HL-60/S4 (cell line): ENCODE measurements around the gene ULK1.
"Not testable (repeated sequence)": the region's sequence is repeated elsewhere in the genome, so short reads cannot be mapped to it uniquely, and the experiment has no call there.

Experiments used
- in situ Hi-C: fragments of 300-500 bp; cut with MboI; formaldehyde crosslinking; loops from 2 replicates; pipeline ENCODE4 v1.14.3; 2022; ENCODE audit warnings: low sequenced_read_pairs

Gene ULK1

DNA sequence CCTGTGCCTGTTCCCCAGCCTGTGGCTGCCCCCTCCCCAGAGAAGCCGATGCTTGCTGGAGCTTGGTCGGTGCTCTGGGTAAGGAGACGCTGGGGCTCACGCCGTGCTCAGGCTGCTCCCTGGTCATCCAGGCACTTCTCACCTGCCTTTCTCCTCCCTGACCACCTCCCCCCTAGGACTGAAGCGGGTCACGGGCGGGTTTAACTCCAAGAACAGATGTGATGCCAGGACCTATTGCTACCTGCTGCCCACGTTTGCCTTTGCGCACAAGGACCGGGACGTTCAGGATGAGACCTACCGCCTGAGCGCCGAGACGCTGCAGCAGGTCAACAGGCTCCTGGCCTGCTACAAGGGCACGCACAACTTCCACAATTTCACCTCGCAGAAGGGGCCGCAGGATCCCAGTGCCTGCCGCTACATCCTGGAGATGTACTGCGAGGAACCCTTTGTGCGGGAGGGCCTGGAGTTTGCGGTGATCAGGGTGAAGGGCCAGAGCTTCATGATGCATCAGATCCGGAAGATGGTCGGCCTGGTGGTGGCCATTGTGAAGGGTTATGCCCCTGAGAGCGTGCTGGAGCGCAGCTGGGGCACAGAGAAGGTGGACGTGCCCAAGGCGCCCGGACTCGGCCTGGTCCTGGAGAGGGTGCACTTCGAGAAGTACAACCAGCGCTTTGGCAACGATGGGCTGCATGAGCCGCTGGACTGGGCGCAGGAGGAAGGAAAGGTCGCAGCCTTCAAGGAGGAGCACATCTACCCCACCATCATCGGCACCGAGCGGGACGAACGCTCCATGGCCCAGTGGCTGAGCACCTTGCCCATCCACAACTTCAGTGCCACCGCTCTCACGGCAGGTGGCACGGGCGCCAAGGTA lies 46.9 kb downstream of the ULK1 start:
- in situ Hi-C loops, result loop anchor here (10.0 kb wide), 1 partner anchor 97 kb away; no protein-coding TSS in a partner anchor

GRCh38 chr12:131941987-131942341 lies 47.5 kb downstream of the ULK1 start:
- in situ Hi-C loops, result loop anchor here (10.0 kb wide), 1 partner anchor 97 kb away; no protein-coding TSS in a partner anchor

- in situ Hi-C loops, result loop anchor here (10.0 kb wide), 1 partner anchor 98 kb away; no protein-coding TSS in a partner anchor
These were observed 48.2 kb downstream of the ULK1 start for GRCh38 chr12:131942671-131943070.

DNA sequence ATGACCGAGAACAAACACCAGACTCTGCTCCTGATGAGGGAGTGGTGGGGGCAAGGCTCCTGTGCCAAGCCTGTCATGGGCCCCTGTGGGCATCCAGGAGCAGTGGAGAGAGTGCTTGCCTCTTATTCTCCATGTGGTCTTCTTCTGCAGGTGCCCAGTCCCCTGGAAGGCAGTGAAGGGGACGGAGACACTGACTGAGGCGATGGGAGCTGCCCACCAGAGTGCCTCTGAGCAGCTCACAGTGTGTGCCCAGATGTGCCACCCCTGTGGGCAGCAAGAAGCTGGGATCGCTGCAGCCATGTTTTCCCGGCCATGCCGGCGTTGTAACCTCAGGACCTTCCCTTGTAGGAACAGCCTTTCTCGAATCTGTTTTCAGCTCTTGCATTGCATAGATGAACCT lies 49.0 kb downstream of the ULK1 start:
- in situ Hi-C loops, result loop anchor here (10.0 kb wide), 1 partner anchor 99 kb away; no protein-coding TSS in a partner anchor

DNA sequence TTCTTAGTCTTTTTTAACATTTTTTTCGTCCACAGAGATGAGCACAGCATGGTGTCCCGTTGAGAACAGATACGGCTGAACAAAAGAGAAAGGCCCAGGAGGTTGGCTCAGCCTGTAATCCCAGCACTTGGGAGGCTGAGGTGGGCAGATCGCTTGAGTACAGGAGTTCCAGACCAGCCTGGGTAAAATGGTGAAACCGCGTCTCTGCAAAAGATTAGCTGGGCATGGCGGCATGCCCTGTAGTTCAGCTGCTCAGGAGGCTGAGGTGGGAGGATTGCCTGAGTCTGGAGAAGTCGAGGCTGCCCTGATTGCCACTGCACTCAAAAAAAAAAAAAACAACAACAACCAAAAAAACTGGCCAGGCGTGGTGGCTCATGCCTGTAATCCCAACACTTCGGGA lies 49.5 kb downstream of the ULK1 start:
- in situ Hi-C loops, result loop anchor here (10.0 kb wide), 1 partner anchor 99 kb away; no protein-coding TSS in a partner anchor

GRCh38 chr12:131944601-131945251 lies 50.3 kb downstream of the ULK1 start:
- in situ Hi-C loops, result loop anchor here (10.0 kb wide), 1 partner anchor 100 kb away; no protein-coding TSS in a partner anchor

- in situ Hi-C loops, result loop anchor here (10.0 kb wide), 1 partner anchor 102 kb away; no protein-coding TSS in a partner anchor
These were observed 52.3 kb downstream of the ULK1 start for GRCh38 chr12:131946757-131947156.

GRCh38 chr12:131947482-131948027 lies 53.1 kb downstream of the ULK1 start:
- in situ Hi-C loops, result loop anchor here (10.0 kb wide), 1 partner anchor 103 kb away; no protein-coding TSS in a partner anchor

DNA sequence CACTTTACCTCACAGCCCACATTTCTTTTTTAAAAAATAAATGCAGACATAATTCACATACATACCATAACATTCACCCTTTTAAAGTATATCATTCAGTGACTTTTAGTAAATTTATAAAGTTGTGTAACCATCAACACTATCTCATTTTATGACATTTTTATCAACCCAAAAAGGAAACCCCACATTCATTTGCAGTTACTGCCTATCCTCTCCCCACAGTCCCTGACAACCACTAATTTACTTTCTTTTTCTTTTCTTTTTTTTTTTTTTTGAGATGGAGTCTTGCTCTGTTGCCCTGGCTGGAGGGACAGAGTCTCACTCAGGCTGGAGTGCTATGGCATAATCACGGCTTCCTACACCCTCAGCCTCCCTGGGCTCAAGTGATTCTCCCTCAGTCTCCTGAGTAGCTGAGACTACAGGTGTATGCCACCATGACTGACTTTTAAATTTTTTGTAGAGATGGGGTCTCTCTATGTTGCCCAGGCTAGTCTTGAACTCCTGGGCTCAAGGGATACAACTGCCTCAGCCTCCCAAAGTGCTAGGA lies 53.8 kb downstream of the ULK1 start:
- in situ Hi-C loops, result loop anchor here (10.0 kb wide), 1 partner anchor 103 kb away; no protein-coding TSS in a partner anchor

- in situ Hi-C loops, result loop anchor here (10.0 kb wide), 1 partner anchor 104 kb away; no protein-coding TSS in a partner anchor
These were observed 54.5 kb downstream of the ULK1 start for GRCh38 chr12:131948713-131949430.

DNA sequence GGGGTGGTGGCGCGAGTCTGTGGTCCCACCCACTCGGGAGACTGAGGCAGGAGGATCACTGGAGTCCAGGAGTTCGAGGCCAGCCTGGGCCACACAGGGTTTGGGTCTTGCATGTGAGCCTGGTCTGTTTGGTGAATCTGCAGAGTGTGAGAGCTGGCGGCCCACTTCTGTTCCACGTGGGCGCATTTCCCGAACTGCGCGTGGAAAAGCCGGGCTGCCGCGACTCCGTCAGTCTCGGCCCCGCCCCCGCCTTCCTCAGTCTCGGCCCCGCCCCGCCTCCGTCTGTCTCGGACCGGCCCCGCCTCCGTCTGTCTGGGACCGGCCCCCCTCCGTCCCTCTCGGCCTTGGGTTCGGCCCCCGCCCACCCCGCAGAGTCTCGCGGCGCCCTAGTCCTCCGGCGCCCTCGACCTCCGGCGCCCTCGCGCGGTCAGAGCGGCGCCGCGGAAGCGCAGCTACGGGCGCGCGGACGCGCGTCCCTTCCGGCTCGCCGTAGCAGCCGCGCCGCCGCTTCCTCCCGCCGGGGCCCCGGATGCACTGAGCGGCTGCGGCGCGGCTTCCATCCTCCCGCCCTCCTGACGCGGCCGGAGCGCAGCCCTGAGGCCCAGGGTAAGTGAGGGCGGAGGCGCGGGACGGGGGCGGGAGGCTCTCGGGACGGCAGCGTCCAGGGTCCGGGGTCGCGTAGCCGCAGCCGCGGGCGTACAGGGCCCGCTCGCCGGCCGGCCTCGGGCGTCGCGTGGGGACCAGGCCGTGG lies 55.2 kb downstream of the ULK1 start, which contains the start of gene EP400:
TSS of gene EP400 (plus strand) at position 512 of the 751 bp plus-strand sequence. CDS start 10,678 bp downstream, outside the sequence.
- in situ Hi-C loops, result loop anchor here (10.0 kb wide), 1 partner anchor 105 kb away; no protein-coding TSS in a partner anchor

DNA sequence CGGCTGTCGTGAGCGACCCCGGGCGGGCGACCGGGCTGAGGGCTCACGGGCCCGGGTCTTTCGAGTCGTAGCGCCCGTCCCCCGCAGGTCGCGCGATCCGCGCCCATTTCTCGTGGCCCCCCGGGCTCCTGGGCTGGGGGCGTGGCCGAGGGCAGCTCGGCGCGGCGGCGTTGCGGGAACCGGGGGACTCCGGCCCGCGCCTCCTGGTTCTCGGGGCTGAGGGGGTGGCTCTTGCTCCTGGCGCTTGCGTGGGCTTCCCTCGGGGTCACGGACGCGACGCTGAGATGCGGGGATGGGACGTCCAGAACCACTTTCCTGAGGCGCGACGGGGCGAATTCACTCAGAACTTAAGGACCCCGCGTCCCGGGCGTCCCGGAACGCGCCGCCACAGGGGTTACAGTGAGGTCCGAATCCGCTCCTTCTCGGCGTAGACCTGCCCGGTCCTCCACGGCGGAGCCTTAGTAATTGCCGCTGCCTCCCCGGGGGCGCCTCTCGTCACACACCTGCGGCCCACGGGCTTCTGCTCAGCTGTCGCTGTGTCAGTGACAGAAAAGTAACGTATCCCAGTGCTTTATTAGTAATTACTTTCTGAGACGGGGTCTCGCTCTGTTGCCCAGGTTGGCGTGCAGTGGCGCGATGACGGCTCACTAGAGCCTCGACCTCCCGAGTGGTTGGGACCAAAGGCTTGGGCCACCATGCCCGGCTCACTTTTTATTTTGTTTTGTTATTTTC lies 55.9 kb downstream of the ULK1 start:
- in situ Hi-C loops, result no loop called here

DNA sequence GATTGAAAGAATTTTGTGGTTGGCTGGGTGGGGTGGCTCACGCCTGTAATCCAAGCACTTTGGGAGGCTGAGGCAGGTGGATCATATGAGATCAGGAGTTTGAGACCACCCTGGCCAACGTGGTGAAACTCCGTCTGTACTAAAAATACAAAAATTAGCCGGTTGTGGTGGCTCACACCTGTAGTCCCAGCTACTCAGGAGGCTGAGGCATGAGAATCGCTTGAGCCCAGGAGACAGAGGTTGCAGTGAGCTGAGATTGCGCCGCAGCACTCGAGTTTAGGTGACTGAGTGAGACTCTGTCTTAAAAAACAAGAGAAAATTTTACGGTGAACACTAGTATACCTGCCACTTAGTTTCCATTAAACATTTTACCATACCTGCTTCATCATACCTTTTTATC lies 59.4 kb downstream of the ULK1 start:
- in situ Hi-C loops, result not testable (repeated sequence)

DNA sequence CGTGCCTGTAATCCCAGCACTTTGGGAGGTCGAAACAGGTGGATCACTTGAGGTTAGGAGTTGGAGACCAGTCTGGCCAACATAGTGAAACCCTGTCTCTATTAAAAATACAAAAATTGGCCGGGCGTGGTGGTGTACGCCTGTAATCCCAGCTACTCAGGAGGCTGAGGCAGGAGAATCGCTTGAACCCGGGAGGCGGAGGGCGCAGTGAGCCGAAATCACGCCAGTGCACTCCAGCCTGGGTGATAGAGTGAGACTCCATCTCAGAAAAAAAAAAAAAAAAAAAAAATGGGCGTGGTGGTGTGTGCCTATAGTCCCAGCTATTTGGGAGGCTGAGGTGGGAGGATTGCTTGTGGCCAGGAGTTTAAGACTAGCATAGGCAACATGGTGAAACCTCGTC lies 60.0 kb downstream of the ULK1 start:
- in situ Hi-C loops, result not testable (repeated sequence)

GRCh38 chr12:131959116-131959515 lies 64.7 kb downstream of the ULK1 start:
- in situ Hi-C loops, result no loop called here

DNA sequence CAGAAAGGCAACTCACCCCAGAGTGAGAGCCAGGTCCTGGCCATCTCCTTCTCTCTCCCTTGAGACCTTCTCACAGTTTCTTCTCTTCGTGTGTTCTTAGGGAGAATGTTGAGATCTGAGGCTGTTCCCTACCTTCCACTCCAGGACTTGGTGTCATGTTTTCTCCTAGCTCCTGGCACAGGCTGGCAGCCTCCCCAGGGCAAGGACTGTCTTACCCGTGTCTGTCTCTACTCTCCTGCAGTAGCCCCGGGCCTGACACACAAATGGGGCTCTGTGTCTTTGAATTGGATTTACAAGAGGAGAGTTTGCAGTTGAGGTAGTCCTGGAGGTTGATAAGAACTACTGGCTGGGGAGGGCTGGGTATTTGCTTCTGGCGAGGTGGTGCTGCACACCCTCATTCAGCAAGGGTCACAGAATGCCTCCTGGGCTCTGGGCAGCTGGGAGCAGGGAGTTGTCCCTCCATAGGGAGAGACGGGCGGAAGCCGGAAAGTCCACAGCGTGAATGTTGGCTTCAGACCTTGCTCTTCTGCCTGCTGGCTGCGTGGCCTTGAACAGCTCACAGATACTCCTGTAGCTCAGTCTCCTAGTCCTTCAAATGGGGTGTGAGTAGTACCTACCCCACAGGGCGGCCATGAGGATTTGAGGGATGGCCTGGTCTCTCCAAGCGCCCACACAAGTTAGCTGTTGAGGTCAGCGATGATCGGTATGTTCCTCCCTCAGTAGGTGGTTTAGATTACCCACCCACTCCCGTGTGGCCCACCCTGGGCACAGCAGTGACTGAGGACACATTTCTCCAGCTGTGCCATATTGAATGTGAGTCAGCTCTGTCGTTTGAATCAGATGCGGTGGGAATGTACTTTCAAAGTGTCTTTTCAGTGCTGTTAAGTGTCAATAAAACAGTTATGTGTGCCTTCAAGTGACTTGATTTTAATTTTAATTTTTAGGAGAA lies 65.5 kb downstream of the ULK1 start:
- in situ Hi-C loops, result no loop called here

DNA sequence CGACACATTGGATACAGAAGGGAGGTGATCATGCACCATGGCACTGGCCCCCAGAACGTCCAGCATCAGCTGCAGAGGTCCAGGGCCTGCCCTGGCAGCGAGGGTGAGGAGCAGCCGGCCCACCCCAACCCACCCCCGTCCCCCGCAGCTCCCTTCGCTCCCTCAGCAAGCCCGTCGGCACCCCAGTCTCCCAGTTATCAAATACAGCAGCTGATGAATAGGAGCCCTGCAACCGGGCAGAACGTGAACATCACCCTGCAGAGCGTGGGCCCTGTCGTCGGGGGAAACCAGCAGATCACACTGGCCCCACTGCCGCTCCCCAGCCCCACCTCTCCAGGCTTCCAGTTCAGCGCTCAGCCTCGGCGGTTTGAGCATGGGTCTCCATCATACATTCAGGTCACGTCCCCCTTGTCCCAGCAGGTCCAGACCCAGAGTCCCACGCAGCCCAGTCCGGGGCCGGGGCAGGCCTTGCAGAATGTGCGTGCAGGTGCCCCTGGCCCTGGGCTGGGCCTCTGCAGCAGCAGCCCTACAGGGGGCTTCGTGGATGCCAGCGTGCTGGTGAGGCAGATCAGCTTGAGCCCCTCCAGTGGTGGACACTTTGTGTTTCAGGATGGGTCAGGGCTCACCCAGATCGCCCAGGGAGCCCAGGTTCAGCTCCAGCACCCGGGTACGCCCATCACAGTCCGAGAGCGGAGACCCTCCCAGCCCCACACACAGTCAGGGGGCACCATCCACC lies 66.3 kb downstream of the ULK1 start:
- in situ Hi-C loops, result not testable (repeated sequence)
